ENCODE measurements around the gene KLHL35. TPM values are rescaled to one million over a fixed set of nuclear protein-coding genes. Genes with fewer than 3 reads are reported as not detected.
A peak's percentile ranks its signal among the peaks of the same experiment; 100 is the strongest.
"Not testable (repeated sequence)": the region's sequence is repeated elsewhere in the genome, so short reads cannot be mapped to it uniquely, and the experiment has no call there.

The KLHL35 gene
- total and polyA plus RNA-seq, 3 donors from 2014 or later: 15.4 to 58.2 (median 51.2) TPM

DNA sequence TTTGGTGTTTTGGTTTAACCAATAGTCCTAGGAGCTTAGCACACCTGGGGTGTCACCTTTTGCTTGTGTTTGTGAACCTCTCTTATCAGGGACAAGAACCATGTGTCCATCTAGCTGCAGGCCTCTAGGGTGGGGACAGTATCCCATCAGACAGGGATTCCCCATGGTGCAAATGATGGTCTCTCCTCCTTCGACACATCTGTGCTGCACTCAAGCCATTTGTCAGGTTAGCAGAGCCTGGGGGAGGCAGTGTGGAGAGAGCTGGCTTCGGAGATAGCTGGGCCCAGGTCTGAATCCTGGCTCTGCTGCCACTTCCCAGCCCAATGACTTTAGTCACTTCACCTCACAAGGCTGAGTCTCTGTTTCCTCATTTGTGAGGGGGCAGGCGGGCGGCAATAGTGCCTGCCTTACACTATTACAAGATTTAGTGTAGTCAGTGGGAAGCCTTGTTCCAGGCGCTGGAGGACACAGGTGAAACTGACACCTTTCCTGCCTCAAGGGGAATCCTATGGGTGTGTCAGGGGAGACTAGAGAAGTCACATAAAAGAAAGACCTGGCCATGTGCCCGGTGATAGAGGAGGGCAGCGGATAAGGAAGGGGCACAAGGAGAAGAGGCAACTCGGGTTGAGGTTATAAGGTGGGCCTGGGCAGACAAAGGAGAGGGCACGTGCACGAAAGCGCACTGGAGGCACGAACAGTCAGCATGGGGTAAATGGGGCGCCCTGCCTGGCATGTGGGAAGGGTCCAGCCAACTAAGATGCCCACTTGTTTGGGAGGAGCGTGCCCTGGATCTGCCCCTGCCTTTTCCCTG lies 12.6 kb downstream of the KLHL35 start:
- H3K27ac ChIP-seq: peak overlapping the region; percentile 38 to 59
- H3K27me3 ChIP-seq: no peaks in the 10 kb centered on the region
- H3K36me3 ChIP-seq (ENCODE audit: low read depth, missing control alignments): no peaks in the 10 kb centered on the region
- 67 to 82% methylated on average over 14 of the region's 14 CpGs for WGBS, 2 donors
- no peaks in the 10 kb centered on the region for H3K9me3 ChIP-seq
- peaks cover 7% of the 10 kb centered on the region for H3K4me1 ChIP-seq
- no peak overlapping the region for H3K4me3 ChIP-seq
- TF ChIP-seq CTCF (IDR thresholded peaks at IDR 0.05) (no peak), POLR2A (IDR thresholded peaks at IDR 0.05) (no peak)
- no peak for DNase-seq
- intact Hi-C loops (cut with DNase I; ENCODE audit: low total_unique reads): no loop called here

DNA sequence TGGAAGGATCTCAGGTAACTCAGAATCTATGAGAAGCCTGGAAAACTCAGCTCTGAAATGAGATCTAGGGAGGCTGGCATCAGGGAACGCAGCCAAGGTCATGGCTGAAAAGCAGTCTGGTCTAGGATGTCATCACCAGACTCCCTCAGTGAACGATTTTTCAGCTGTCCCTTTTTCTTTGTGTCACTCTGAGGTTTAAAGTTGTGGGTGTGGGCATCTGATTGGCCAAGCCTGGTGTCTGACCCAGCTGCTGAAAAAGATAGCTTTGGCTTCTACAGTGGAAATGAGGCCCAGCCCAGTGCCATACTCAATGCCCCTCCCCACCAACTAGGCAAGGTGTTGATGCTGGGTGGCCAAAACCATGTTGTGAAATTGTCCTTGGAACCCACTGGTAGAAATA lies 19.1 kb downstream of the KLHL35 start:
- TF ChIP-seq POLR2A (IDR thresholded peaks at IDR 0.05) (no peak), CTCF (IDR thresholded peaks at IDR 0.05) (no peak)
- H3K4me1 ChIP-seq: peaks cover 20% of the 10 kb centered on the region
- H3K36me3 ChIP-seq (ENCODE audit: low read depth, missing control alignments): no peaks in the 10 kb centered on the region
- H3K27me3 ChIP-seq: no peaks in the 10 kb centered on the region
- DNase-seq: peak; percentile 80
- no peak overlapping the region for H3K4me3 ChIP-seq
- no peaks in the 10 kb centered on the region for H3K9me3 ChIP-seq
- WGBS, 2 donors: 59 to 62% methylated on average over 2 of the region's 2 CpGs
- intact Hi-C loops (cut with DNase I; ENCODE audit: low total_unique reads): no loop called here
- H3K27ac ChIP-seq: peak overlapping the region in 1 of 2 donors; percentile 56

- H3K9me3 ChIP-seq; intact Hi-C loops (cut with DNase I; ENCODE audit: low total_unique reads); H3K4me3 ChIP-seq; H3K27me3 ChIP-seq; H3K36me3 ChIP-seq (ENCODE audit: low read depth, missing control alignments): not testable (repeated sequence)
- WGBS, 2 donors: 50 to 72% methylated on average over 10 of the region's 10 CpGs
- H3K27ac ChIP-seq: peak overlapping the region; percentile 12 to 55
- peaks cover 20% of the 10 kb centered on the region for H3K4me1 ChIP-seq
- peak; percentile 54 for DNase-seq
Observed at GRCh38 chr11:75413146-75413545, 19.9 kb downstream of the KLHL35 start.

GRCh38 chr11:75409971-75410370 lies 23.0 kb downstream of the KLHL35 start:
- intact Hi-C loops (cut with DNase I; ENCODE audit: low total_unique reads); H3K36me3 ChIP-seq (ENCODE audit: low read depth, missing control alignments); H3K27me3 ChIP-seq; DNase-seq; H3K9me3 ChIP-seq; H3K27ac ChIP-seq; H3K4me3 ChIP-seq: not testable (repeated sequence)
- WGBS, 2 donors: no CpG with 5 or more reads among the region's 33 CpGs
- H3K4me1 ChIP-seq: peaks cover 19% of the 10 kb centered on the region

GRCh38 chr11:75408957-75409219 lies 24.1 kb downstream of the KLHL35 start:
- Histone ChIP-seq H3K27me3 (no peaks in the 10 kb centered on the region), H3K9me3 (no peaks in the 10 kb centered on the region), H3K27ac (no peak overlapping the region), H3K36me3 (ENCODE audit: low read depth, missing control alignments) (no peaks in the 10 kb centered on the region), H3K4me1 (peaks cover 8% of the 10 kb centered on the region), H3K4me3 (no peak overlapping the region)
- 69 to 75% methylated on average over 2 of the region's 2 CpGs for WGBS, 2 donors
- TF ChIP-seq POLR2A (IDR thresholded peaks at IDR 0.05) (no peak), CTCF (IDR thresholded peaks at IDR 0.05) (no peak)
- DNase-seq: no peak
- intact Hi-C loops (cut with DNase I; ENCODE audit: low total_unique reads): no loop called here

GRCh38 chr11:75406338-75406777 lies 26.6 kb downstream of the KLHL35 start:
- H3K4me3 ChIP-seq: no peak overlapping the region
- no peaks in the 10 kb centered on the region for H3K36me3 ChIP-seq (ENCODE audit: low read depth, missing control alignments)
- no peak for DNase-seq
- no peaks in the 10 kb centered on the region for H3K27me3 ChIP-seq
- intact Hi-C loops (cut with DNase I; ENCODE audit: low total_unique reads): no loop called here
- TF ChIP-seq POLR2A (IDR thresholded peaks at IDR 0.05) (no peak), CTCF (IDR thresholded peaks at IDR 0.05) (no peak)
- no peak overlapping the region for H3K27ac ChIP-seq
- H3K9me3 ChIP-seq: no peaks in the 10 kb centered on the region
- H3K4me1 ChIP-seq: peaks cover 14% of the 10 kb centered on the region
- 47 to 53% methylated on average over 1 of the region's 1 CpG for WGBS, 2 donors
